Liver (tissue), 3 donors: Measurements from ENCODE around the gene ZNF880.
"Not testable (repeated sequence)": the region's sequence is repeated elsewhere in the genome, so short reads cannot be mapped to it uniquely, and the experiment has no call there.

Experiments used
- GABPA ChIP-seq, 2 donors: IDR thresholded peaks in 1 of 2; conservative IDR thresholded peaks in 1 of 2; 2 replicates each; pipeline ENCODE4 v1.6.1; 2016; ENCODE audit warnings: antibody characterized with exemption in 2 of 2, mild to moderate bottlenecking in 1 of 2, moderate library complexity in 1 of 2
- HNF4G ChIP-seq: IDR thresholded peaks from 2 replicates; pipeline ENCODE4 v1.6.1; 2016; ENCODE audit warnings: antibody characterized with exemption
- JUND ChIP-seq, 2 donors: IDR thresholded peaks; 2 replicates each; pipeline ENCODE4 v1.6.1; 2016; ENCODE audit warnings: antibody characterized with exemption in 2 of 2
- RAD21 ChIP-seq, 2 donors: IDR thresholded peaks; 2 replicates each; pipeline ENCODE4 v1.6.1; 2016; ENCODE audit warnings: antibody characterized with exemption in 2 of 2, mild to moderate bottlenecking in 2 of 2
- TAF1 ChIP-seq: conservative IDR thresholded peaks from 2 replicates; pipeline ENCODE4 v1.6.1; 2016; ENCODE audit warnings: antibody characterized with exemption, mild to moderate bottlenecking
- TF ChIP-seq, protein P1 (sequence below): fragments of 150-350 bp; IDR thresholded peaks from 2 replicates; pipeline ENCODE4 v1.5.1; 2017; ENCODE audit warnings: improper control_type of control experiment, low read depth, low read length; ENCODE audit not compliant: missing input control
- TF ChIP-seq, protein P2 (sequence below): IDR thresholded peaks from 2 replicates; pipeline ENCODE4 v1.6.1; 2016; ENCODE audit warnings: antibody characterized with exemption
- TF ChIP-seq, protein P3 (sequence below): IDR thresholded peaks from 2 replicates; pipeline ENCODE4 v1.6.1; 2016; ENCODE audit warnings: antibody characterized with exemption
- donor health status: healthy.
- donor health status: healthy.

DNA sequence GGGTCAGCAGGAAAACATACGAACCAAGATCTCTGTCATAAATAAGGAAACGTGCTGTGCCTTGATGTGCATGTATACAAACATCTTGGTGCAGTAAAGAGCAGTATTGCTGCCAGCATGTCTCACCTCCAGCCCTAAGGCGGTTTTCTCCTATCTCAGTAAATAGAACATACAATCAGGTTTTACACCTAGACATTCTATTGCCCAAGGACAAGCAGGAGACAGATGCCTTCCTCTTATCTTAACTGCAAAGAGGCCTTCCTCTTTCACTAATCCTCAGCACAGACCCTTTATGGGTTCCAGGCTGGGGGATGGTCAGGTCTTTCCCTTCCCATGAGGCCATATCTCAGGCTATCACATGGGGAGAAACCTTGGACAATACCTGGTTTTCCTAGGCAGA is 30.7 kb upstream of the ZNF880 start:
- TF ChIP-seq, protein P1, sequence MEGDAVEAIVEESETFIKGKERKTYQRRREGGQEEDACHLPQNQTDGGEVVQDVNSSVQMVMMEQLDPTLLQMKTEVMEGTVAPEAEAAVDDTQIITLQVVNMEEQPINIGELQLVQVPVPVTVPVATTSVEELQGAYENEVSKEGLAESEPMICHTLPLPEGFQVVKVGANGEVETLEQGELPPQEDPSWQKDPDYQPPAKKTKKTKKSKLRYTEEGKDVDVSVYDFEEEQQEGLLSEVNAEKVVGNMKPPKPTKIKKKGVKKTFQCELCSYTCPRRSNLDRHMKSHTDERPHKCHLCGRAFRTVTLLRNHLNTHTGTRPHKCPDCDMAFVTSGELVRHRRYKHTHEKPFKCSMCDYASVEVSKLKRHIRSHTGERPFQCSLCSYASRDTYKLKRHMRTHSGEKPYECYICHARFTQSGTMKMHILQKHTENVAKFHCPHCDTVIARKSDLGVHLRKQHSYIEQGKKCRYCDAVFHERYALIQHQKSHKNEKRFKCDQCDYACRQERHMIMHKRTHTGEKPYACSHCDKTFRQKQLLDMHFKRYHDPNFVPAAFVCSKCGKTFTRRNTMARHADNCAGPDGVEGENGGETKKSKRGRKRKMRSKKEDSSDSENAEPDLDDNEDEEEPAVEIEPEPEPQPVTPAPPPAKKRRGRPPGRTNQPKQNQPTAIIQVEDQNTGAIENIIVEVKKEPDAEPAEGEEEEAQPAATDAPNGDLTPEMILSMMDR = not testable (repeated sequence)
- not testable (repeated sequence) for TF ChIP-seq JUND (IDR thresholded peaks at IDR 0.05); TAF1; GABPA (IDR thresholded peaks at IDR 0.05 in 1 of 2, conservative IDR thresholded peaks at IDR 0.05 in 1 of 2); HNF4G; RAD21 (IDR thresholded peaks at IDR 0.05)
- TF ChIP-seq, protein P2, sequence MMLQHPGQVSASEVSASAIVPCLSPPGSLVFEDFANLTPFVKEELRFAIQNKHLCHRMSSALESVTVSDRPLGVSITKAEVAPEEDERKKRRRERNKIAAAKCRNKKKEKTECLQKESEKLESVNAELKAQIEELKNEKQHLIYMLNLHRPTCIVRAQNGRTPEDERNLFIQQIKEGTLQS = not testable (repeated sequence)
- TF ChIP-seq, protein P3, sequence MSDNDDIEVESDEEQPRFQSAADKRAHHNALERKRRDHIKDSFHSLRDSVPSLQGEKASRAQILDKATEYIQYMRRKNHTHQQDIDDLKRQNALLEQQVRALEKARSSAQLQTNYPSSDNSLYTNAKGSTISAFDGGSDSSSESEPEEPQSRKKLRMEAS = not testable (repeated sequence)
